ENCODE measurements around the gene MRFAP1L1. TPM values are rescaled to one million over a fixed set of nuclear protein-coding genes. Genes with fewer than 3 reads are reported as not detected.
A peak's percentile ranks its signal among the peaks of the same experiment; 100 is the strongest.

MRFAP1L1 gene
- total RNA-seq, 4 donors from 2014 or later = 56.9 to 99.9 (median 71.7) TPM

DNA sequence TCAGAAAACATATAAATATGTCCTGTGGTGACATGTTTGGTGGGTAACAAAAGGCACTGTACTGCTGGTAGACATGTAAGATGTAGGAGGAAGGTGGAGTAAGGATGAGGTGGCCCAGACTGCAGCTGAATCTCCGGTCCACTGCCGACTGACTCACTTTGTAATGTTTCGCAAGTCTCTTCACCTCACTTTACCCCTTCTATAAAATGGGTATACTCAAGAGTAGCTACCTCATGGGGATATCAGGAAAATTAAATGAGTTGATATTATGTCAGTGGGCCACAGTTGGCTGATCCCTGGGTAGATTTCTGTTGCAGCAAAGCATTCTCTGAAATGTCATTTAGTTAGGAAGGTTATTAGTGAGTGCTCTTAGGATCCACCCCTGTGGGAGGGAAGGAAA lies 47.1 kb downstream of the MRFAP1L1 start:
- Histone ChIP-seq H3K4me1 (peaks cover 0 to 16% of the 10 kb centered on the region in 2 donors), H3K27ac (no peak overlapping the region), H3K27me3 (no peaks in the 10 kb centered on the region), H3K4me3 (no peak overlapping the region), H3K9me3 (no peaks in the 10 kb centered on the region), H3K36me3 (no peaks in the 10 kb centered on the region)
- no peak for TF ChIP-seq POLR2A (IDR thresholded peaks at IDR 0.05)
- TF ChIP-seq, protein P1, sequence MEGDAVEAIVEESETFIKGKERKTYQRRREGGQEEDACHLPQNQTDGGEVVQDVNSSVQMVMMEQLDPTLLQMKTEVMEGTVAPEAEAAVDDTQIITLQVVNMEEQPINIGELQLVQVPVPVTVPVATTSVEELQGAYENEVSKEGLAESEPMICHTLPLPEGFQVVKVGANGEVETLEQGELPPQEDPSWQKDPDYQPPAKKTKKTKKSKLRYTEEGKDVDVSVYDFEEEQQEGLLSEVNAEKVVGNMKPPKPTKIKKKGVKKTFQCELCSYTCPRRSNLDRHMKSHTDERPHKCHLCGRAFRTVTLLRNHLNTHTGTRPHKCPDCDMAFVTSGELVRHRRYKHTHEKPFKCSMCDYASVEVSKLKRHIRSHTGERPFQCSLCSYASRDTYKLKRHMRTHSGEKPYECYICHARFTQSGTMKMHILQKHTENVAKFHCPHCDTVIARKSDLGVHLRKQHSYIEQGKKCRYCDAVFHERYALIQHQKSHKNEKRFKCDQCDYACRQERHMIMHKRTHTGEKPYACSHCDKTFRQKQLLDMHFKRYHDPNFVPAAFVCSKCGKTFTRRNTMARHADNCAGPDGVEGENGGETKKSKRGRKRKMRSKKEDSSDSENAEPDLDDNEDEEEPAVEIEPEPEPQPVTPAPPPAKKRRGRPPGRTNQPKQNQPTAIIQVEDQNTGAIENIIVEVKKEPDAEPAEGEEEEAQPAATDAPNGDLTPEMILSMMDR (IDR thresholded peaks at IDR 0.05) = no peak
- intact Hi-C loops (cut with DNase I; ENCODE audit: low total_unique reads) = no loop called here
- DNase-seq = no peak

DNA sequence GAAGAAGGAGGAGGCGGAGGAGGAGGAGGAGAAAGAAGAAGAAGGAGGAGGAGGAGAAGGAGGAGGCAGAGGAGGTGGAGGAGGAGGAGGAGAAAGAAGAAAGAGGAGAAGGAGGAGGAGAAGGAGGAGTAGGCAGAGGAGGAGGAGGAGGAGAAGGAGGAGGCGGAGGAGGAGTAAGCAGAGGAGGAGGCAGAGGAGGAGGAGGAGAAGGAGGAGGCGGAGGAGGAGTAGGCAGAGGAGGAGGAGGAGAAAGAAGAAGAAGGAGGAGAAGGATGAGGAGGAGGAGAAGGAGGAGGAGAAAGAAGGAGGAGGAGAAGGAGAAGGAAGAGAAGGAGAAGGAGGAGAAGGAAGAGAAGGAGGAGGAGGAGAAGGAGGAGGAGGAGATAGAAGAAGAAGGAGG lies 49.2 kb downstream of the MRFAP1L1 start:
- no peak for DNase-seq
- no peak for TF ChIP-seq POLR2A (IDR thresholded peaks at IDR 0.05)
- TF ChIP-seq, protein P1 (IDR thresholded peaks at IDR 0.05) = no peak
- Histone ChIP-seq H3K36me3 (no peaks in the 10 kb centered on the region), H3K27ac (no peak overlapping the region), H3K27me3 (no peaks in the 10 kb centered on the region), H3K9me3 (no peaks in the 10 kb centered on the region), H3K4me3 (no peak overlapping the region), H3K4me1 (peaks cover 0 to 16% of the 10 kb centered on the region in 2 donors)
- intact Hi-C loops (cut with DNase I; ENCODE audit: low total_unique reads) = no loop called here

DNA sequence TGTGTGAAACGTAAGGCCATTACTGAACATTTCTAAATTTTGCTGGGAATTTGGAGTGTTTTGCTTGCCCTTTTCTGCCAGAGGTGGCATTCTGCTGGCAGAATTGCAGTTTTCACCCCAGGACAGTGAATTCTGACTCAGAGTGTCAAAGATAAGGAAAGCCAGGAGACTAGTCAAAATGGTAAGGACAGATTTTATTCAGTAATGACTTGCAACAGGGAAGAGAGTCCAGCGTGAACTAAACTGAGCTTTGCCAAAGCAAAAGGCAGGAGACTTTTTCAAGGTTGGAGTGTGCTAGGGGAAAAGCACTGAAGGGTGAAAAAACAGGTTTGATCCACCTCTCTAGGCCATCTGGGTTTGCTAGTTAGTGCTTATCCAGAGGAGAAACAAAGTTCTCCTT lies 49.8 kb downstream of the MRFAP1L1 start:
- intact Hi-C loops (cut with DNase I; ENCODE audit: low total_unique reads) = no loop called here
- Histone ChIP-seq H3K4me3 (no peak overlapping the region), H3K9me3 (no peaks in the 10 kb centered on the region), H3K27ac (no peak overlapping the region), H3K4me1 (peaks cover 0 to 14% of the 10 kb centered on the region in 2 donors), H3K36me3 (no peaks in the 10 kb centered on the region), H3K27me3 (no peaks in the 10 kb centered on the region)
- no peak for DNase-seq
- TF ChIP-seq, protein P1 (IDR thresholded peaks at IDR 0.05) = no peak
- TF ChIP-seq POLR2A (IDR thresholded peaks at IDR 0.05) = no peak

DNA sequence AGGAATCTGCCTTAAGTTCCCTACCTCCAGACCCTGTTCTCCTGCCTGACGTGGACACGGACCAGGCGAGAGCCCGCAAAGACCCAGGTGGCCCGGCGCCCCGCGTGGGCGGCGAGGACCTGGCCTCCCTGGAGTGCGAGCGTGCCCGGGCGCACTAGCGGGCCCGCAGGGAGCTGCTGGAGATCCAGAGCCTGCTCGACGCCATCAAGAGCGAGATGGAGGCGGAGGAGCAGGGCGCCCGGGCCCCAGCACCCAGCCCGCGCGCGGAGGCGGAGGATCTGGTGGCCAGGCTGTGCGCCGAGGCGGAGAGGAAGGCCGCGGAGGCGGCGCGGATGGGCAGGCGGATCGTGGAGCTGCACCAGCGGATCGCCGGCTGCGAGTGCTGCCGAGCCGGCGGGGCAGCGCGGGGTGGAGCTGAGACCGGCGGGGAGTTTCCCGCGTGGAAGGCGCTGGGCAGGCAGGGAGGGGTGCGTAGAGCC lies 51.0 kb downstream of the MRFAP1L1 start:
- Histone ChIP-seq H3K27me3 (no peaks in the 10 kb centered on the region), H3K27ac (peak overlapping the region; percentile 84), H3K4me3 (peak overlapping the region; percentile 29 to 35), H3K4me1 (peaks cover 0 to 6% of the 10 kb centered on the region in 2 donors), H3K36me3 (no peaks in the 10 kb centered on the region), H3K9me3 (no peaks in the 10 kb centered on the region)
- intact Hi-C loops (cut with DNase I; ENCODE audit: low total_unique reads) = no loop called here
- DNase-seq = peak in 1 of 2 donors; percentile 53
- TF ChIP-seq POLR2A (IDR thresholded peaks at IDR 0.05) = no peak
- TF ChIP-seq, protein P1 (IDR thresholded peaks at IDR 0.05) = peak in 1 of 4 experiments; percentile 9

DNA sequence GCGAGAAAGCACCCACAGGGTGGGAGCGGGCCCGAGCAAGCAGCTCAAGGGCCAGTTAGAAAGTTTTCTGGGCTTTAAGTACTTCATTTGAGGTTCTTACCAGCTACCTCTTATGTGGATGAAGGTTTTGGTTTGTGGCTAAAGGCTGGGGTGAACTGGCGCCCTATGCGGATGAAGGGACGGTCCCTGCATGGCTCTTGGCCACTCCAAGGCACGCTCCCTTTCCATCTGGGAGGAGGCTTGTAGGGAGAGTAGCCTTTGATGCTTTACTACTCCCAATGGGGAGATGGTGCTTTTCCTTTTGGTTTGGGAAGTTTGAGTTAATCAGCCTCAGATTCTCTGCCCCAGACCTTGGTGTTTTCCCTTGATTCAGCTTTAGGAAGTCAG lies 51.5 kb downstream of the MRFAP1L1 start:
- H3K36me3 ChIP-seq = no peaks in the 10 kb centered on the region
- no peaks in the 10 kb centered on the region for H3K9me3 ChIP-seq
- H3K4me1 ChIP-seq = peaks cover 0 to 6% of the 10 kb centered on the region in 2 donors
- TF ChIP-seq, protein P1 (IDR thresholded peaks at IDR 0.05) = no peak
- no peak for TF ChIP-seq POLR2A (IDR thresholded peaks at IDR 0.05)
- intact Hi-C loops (cut with DNase I; ENCODE audit: low total_unique reads) = no loop called here
- peak overlapping the region in 1 of 2 donors; percentile 29 for H3K4me3 ChIP-seq
- peak overlapping the region; percentile 84 for H3K27ac ChIP-seq
- DNase-seq = no peak
- no peaks in the 10 kb centered on the region for H3K27me3 ChIP-seq

Other genes with a start within 250 kb of the MRFAP1L1 start
- gene PPP2R2C, start 237.3 kb downstream of the MRFAP1L1 start, total RNA-seq = 10 to 100 TPM in 3 of 4 donors, 1 to 10 TPM in 1; 2.9 to 49.1 (median 27.3) TPM
- 10 to 100 TPM; 14.8 to 30.8 (median 19.2) TPM for gene MAN2B2, start 134.7 kb downstream of the MRFAP1L1 start, total RNA-seq
- gene MRFAP1, start 69.2 kb downstream of the MRFAP1L1 start, total RNA-seq = 100 to 1,000 TPM in 3 of 4 donors, 10 to 100 TPM in 1; 29.2 to 263 (median 174) TPM
- gene S100P, start 16.0 kb downstream of the MRFAP1L1 start, total RNA-seq = 1 to 10 TPM in 1 of 4 donors, under 1 TPM in 1, not detected in 2; 0.26 to 1.3 TPM
- 10 to 100 TPM in 2 of 4 donors, 1 to 10 TPM in 2; 8.5 to 26.6 (median 11.7) TPM for gene BLOC1S4, start 6.3 kb upstream of the MRFAP1L1 start, total RNA-seq
- 10 to 100 TPM; 13.8 to 78.8 (median 43.4) TPM for gene KIAA0232, start 72.9 kb upstream of the MRFAP1L1 start, total RNA-seq
- gene TBC1D14, start 200.0 kb upstream of the MRFAP1L1 start, total RNA-seq = 10 to 100 TPM; 16.9 to 61.2 (median 28.1) TPM

Measured in uterus (tissue), 4 donors.